OCI-LY1 (cell line): ENCODE data around the gene HGFAC.

Source experiments
- H2AFZ ChIP-seq: fragments of 200-600 bp; sonication (generic), shearing (Covaris generic); 2 replicates; pipeline ENCODE4 v1.6.0; 2014; ENCODE audit warnings: antibody characterized with exemption, mild to moderate bottlenecking, low read length
- H3F3A ChIP-seq: fragments of 200-600 bp; sonication (generic), shearing (Covaris generic); 2 replicates; pipeline ENCODE4 v1.6.0; 2014; ENCODE audit warnings: mild to moderate bottlenecking, antibody characterized with exemption, low read length, moderate library complexity; ENCODE audit not compliant: insufficient read depth
- H3K27ac ChIP-seq: fragments of 200-600 bp; sonication (generic); 2 replicates; pipeline ENCODE4 v1.5.1; 2014; ENCODE audit warnings: low read length, mixed run types, mild to moderate bottlenecking, low read depth; ENCODE audit not compliant: poor library complexity, severe bottlenecking
- H3K27me3 ChIP-seq: fragments of 200-600 bp; sonication (generic); 2 replicates; pipeline ENCODE4 v1.6.0; 2014; ENCODE audit warnings: antibody characterized with exemption, mild to moderate bottlenecking, low read length, moderate library complexity; ENCODE audit not compliant: insufficient read depth
- H3K36me3 ChIP-seq: fragments of 200-600 bp; sonication (generic); 2 replicates; pipeline ENCODE4 v1.6.1; 2014; ENCODE audit warnings: mild to moderate bottlenecking, antibody characterized with exemption, low read length, moderate library complexity, mixed read lengths; ENCODE audit not compliant: insufficient read depth
- H3K4me1 ChIP-seq: fragments of 200-600 bp; sonication (generic); 2 replicates; pipeline ENCODE4 v1.5.1; 2014; ENCODE audit warnings: mild to moderate bottlenecking, low read length, moderate library complexity; ENCODE audit not compliant: insufficient read depth, severe bottlenecking
- H3K4me2 ChIP-seq: fragments of 200-600 bp; sonication (generic), shearing (Covaris generic); 2 replicates; pipeline ENCODE4 v1.6.1; 2014; ENCODE audit warnings: low read length
- H3K4me3 ChIP-seq: fragments of 200-600 bp; sonication (generic); 2 replicates; pipeline ENCODE4 v1.5.1; 2014; ENCODE audit warnings: low read length, low read depth, mild to moderate bottlenecking, mixed read lengths; ENCODE audit not compliant: poor library complexity, severe bottlenecking
- H3K79me2 ChIP-seq: fragments of 200-600 bp; shearing (Covaris generic); 2 replicates; pipeline ENCODE4 v1.6.1; 2016; ENCODE audit warnings: mixed run types, low read length, mixed read lengths; ENCODE audit not compliant: insufficient read depth
- H3K9ac ChIP-seq: fragments of 200-600 bp; sonication (generic), shearing (Covaris generic); 2 replicates; pipeline ENCODE4 v1.6.1; 2014; ENCODE audit warnings: mild to moderate bottlenecking, low read length, mixed read lengths
- H3K9me2 ChIP-seq: fragments of 200-600 bp; sonication (generic), shearing (Covaris generic); 2 replicates; pipeline ENCODE4 v1.6.1; 2014; ENCODE audit warnings: low read depth, mild to moderate bottlenecking, low read length, mixed read lengths
- H3K9me3 ChIP-seq: fragments of 200-600 bp; shearing (Covaris generic); 2 replicates; pipeline ENCODE4 v1.6.1; 2014; ENCODE audit warnings: low read length, mixed read lengths
- H4K20me1 ChIP-seq: fragments of 200-600 bp; sonication (generic), shearing (Covaris generic); 2 replicates; pipeline ENCODE4 v1.6.0; 2016; ENCODE audit warnings: mild to moderate bottlenecking, low read length; ENCODE audit not compliant: insufficient read depth
- EZH2 ChIP-seq: fragments of 200-600 bp; sonication (generic), shearing (Covaris generic); IDR thresholded peaks from 2 replicates; pipeline ENCODE4 v1.8.0; 2017; ENCODE audit warnings: borderline replicate concordance, mixed run types, mild to moderate bottlenecking, antibody characterized with exemption, low read length, moderate library complexity, mixed read lengths
- TF ChIP-seq, protein P1 (sequence below): fragments of 200-600 bp; sonication (generic), shearing (Covaris generic); IDR thresholded peaks from 2 replicates; pipeline ENCODE4 v1.5.1; 2017; ENCODE audit warnings: mild to moderate bottlenecking, antibody characterized with exemption, low read length, moderate library complexity, mixed read lengths

Gene HGFAC

DNA sequence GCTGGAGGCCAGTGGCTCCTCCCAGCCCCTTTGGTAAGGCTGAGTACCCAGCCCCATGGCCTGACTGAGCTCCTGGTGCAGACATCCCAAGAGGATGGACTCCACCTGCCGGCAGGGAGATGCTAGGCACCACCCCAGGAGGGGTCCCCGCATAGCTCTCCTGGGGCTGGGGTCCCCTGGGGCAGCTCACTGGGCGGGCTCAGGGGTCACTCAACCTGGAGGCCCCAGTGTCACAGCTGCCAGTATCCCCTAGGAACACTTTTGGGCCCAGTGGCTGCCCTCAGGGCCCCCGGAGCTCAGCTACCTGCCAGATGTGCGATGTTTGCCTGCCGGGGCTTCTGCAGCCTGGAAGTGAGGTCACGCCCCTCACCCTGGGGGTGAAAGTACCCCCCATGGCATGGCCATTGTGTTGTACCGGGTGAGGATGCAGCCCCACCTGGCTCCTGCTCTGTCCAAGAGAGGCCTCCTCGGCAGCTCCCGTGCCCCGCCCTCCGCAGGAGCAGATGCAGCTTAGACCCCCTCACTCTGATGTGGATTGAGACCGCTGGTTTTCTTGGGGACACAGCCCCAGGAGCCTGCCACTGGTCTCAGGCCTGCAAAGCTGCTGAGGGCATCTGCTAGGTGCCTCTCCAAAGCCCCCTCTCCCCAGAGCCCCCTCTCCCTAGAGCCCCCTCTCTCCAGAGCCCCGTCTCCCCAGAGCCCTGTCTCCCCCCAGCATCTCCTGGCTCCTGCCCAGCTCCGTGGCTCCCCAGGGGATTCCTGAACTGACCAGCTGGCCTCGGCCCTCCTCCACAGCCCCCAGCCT is 6.7 kb upstream of the HGFAC start:
- Histone ChIP-seq H3F3A (no peaks in the 10 kb centered on the region), H3K9ac (no peak overlapping the region), H3K4me2 (no peak overlapping the region), H3K79me2 (no peaks in the 10 kb centered on the region), H2AFZ (no peak overlapping the region), H3K27me3 (no peaks in the 10 kb centered on the region), H3K4me3 (no peak overlapping the region), H3K36me3 (no peaks in the 10 kb centered on the region), H3K27ac (no peak overlapping the region), H3K9me2 (no peaks in the 10 kb centered on the region), H3K9me3 (no peaks in the 10 kb centered on the region), H3K4me1 (no peaks in the 10 kb centered on the region), H4K20me1 (no peaks in the 10 kb centered on the region)
- no peak for TF ChIP-seq EZH2
- TF ChIP-seq, protein P1, sequence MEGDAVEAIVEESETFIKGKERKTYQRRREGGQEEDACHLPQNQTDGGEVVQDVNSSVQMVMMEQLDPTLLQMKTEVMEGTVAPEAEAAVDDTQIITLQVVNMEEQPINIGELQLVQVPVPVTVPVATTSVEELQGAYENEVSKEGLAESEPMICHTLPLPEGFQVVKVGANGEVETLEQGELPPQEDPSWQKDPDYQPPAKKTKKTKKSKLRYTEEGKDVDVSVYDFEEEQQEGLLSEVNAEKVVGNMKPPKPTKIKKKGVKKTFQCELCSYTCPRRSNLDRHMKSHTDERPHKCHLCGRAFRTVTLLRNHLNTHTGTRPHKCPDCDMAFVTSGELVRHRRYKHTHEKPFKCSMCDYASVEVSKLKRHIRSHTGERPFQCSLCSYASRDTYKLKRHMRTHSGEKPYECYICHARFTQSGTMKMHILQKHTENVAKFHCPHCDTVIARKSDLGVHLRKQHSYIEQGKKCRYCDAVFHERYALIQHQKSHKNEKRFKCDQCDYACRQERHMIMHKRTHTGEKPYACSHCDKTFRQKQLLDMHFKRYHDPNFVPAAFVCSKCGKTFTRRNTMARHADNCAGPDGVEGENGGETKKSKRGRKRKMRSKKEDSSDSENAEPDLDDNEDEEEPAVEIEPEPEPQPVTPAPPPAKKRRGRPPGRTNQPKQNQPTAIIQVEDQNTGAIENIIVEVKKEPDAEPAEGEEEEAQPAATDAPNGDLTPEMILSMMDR = no peak

DNA sequence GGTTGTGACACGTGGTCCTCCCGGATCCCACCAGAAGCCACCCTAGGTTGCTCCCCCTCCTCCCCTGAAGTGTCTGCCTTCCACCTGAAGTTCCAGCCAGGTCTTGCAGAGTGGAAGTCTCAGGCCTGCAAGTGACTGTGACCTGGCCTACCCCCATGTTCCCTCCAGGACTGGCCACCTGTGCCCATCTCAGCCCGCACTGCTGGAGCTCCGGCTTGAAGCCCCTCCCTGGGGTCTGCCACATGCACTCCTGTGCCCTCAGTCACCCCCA is 6.1 kb upstream of the HGFAC start:
- no peaks in the 10 kb centered on the region for H3K27me3 ChIP-seq
- no peaks in the 10 kb centered on the region for H3K79me2 ChIP-seq
- no peaks in the 10 kb centered on the region for H4K20me1 ChIP-seq
- no peaks in the 10 kb centered on the region for H3K9me3 ChIP-seq
- H3K9ac ChIP-seq = no peak overlapping the region
- TF ChIP-seq, protein P1 = no peak
- TF ChIP-seq EZH2 = no peak
- H2AFZ ChIP-seq = no peak overlapping the region
- H3K4me3 ChIP-seq = no peak overlapping the region
- H3K4me2 ChIP-seq = no peak overlapping the region
- H3K36me3 ChIP-seq = no peaks in the 10 kb centered on the region
- no peaks in the 10 kb centered on the region for H3K9me2 ChIP-seq
- no peaks in the 10 kb centered on the region for H3F3A ChIP-seq
- H3K27ac ChIP-seq = no peak overlapping the region
- H3K4me1 ChIP-seq = no peaks in the 10 kb centered on the region

DNA sequence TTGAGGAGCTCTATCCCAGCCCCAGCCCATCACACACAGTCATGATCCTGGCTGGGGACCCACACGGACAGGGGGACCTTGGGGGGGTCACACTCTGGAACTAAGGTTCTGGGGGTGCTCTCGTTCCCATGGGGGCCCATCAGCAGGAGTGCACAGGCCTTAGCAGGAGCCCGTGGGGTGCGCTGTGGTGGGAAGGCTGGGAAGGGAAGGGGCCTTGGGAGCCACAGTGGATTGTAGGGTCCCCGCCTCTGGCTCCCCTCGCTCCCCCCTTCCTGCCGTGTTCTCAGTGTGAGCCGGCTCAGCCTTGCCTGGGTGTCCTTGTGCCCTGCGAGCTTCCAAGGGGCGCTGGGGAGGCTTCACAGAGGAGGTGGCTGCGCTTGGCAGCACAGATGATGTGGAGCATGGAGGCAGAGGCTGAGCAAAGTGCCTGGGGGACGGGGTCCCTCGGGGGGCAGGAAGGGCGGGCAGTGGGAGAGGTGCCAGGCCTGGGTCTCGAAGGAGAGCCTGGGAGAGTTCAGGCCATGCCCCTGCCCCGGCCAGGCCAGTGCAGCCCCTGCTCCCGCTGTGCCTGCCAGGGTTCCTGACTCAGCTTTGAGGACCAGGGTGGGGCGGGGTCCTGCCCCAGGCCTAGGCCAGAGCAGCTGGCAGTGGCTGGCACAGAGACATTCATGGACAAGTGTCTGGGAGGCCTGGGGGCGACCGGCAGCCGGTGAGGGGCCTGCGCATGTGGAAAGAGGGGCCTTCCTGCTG is 5.5 kb upstream of the HGFAC start:
- Histone ChIP-seq H4K20me1 (no peaks in the 10 kb centered on the region), H3K36me3 (no peaks in the 10 kb centered on the region), H3K9me3 (no peaks in the 10 kb centered on the region), H3K9ac (no peak overlapping the region), H3K4me1 (no peaks in the 10 kb centered on the region), H2AFZ (no peak overlapping the region), H3K4me2 (no peak overlapping the region), H3K79me2 (no peaks in the 10 kb centered on the region), H3F3A (no peaks in the 10 kb centered on the region), H3K9me2 (no peaks in the 10 kb centered on the region), H3K27ac (no peak overlapping the region), H3K4me3 (no peak overlapping the region), H3K27me3 (no peaks in the 10 kb centered on the region)
- TF ChIP-seq EZH2 = no peak
- TF ChIP-seq, protein P1 = no peak
